ENCODE measurements around the gene TTC17.

DNA sequence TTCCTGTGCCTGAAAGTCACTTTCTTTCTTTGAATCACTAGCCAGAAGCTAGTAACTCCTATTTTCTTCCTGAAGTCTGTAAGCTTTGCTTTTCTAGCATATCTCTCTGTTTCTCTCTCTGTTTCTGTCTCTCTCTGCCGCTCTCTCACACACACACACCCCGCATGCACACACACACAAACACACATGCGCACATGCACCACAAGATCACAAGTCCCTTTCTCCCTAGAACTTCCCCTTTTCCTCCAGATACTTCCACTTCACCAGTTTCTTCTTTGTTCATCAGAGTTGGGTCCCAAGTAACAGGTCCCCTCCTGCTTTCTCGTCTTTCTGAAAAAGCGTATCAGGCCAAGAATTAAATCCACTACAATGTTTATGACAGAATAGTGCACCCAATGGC, 173.3 kb downstream of the TTC17 start:
- TF ChIP-seq, protein P1, sequence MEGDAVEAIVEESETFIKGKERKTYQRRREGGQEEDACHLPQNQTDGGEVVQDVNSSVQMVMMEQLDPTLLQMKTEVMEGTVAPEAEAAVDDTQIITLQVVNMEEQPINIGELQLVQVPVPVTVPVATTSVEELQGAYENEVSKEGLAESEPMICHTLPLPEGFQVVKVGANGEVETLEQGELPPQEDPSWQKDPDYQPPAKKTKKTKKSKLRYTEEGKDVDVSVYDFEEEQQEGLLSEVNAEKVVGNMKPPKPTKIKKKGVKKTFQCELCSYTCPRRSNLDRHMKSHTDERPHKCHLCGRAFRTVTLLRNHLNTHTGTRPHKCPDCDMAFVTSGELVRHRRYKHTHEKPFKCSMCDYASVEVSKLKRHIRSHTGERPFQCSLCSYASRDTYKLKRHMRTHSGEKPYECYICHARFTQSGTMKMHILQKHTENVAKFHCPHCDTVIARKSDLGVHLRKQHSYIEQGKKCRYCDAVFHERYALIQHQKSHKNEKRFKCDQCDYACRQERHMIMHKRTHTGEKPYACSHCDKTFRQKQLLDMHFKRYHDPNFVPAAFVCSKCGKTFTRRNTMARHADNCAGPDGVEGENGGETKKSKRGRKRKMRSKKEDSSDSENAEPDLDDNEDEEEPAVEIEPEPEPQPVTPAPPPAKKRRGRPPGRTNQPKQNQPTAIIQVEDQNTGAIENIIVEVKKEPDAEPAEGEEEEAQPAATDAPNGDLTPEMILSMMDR (IDR thresholded peaks at IDR 0.05): no peak
- TF ChIP-seq EP300 (IDR thresholded peaks at IDR 0.05) (no peak), POLR2A (IDR thresholded peaks at IDR 0.05) (no peak), POLR2AphosphoS5 (IDR thresholded peaks at IDR 0.05) (no peak)
